B cell (primary cell): ENCODE results near the gene PPAN. TPM values are rescaled to one million over a fixed set of nuclear protein-coding genes. Genes with fewer than 3 reads are reported as not detected.
A peak's percentile ranks its signal among the peaks of the same experiment; 100 is the strongest.

Source experiments
- ATAC-seq: fragments of 200-7000 bp; cut with Tn5 transposase; one replicate; pipeline ENCODE4 v1.10.0; 2021; ENCODE audit warnings: low read depth, mild to moderate bottlenecking, moderate number of reproducible peaks, moderate library complexity
- CTCF ChIA-PET: fragments of 350-600 bp; sonication (Branson Sonifier 250); formaldehyde crosslinking; loops from one replicate; lab custom pipeline; 2021; ENCODE audit warnings: antibody characterized with exemption, inconsistent platforms; lab: Charles Lee
- POLR2A ChIA-PET: fragments of 350-600 bp; sonication (Branson Sonifier 250); formaldehyde crosslinking; loops from one replicate; lab custom pipeline; 2021; ENCODE audit warnings: antibody characterized with exemption; lab: Charles Lee
- DNase-seq: peaks from one replicate; pipeline ENCODE4 v3.0.0; 2013
- H2AFZ ChIP-seq: 2 replicates; pipeline ENCODE4 v1.6.1; 2012; ENCODE audit warnings: mild to moderate bottlenecking, low read depth, low read length; ENCODE audit not compliant: insufficient read depth, poor library complexity, severe bottlenecking
- H3K27ac ChIP-seq, 2 donors: 1 replicate in 1 of 2; 2 replicates in 1 of 2; pipeline ENCODE4 v1.5.1; 2012 to 2013; ENCODE audit warnings: low read length in 2 of 2, mild to moderate bottlenecking in 2 of 2, moderate library complexity in 1 of 2
- H3K27me3 ChIP-seq, 4 experiments: fragments of 200-600 bp in 1 of 4; sonication (generic) in 1 of 4; replicated peaks in 1 of 4; 1 replicate in 2 of 4; 2 replicates in 2 of 4; pipeline versions ENCODE4 v1.6.1 to v1.7.0; 2013 to 2016; ENCODE audit warnings: low read length in 3 of 4, mild to moderate bottlenecking in 2 of 4, mixed read lengths in 1 of 4, moderate library complexity in 1 of 4; ENCODE audit not compliant: insufficient read depth in 4 of 4, control insufficient read depth in 3 of 4; ENCODE audit errors: control extremely low read depth in 1 of 4
- H3K36me3 ChIP-seq, 2 experiments: replicated peaks in 1 of 2; 1 replicate in 1 of 2; 2 replicates in 1 of 2; pipeline versions ENCODE4 v1.6.1 to v1.7.1; 2013; ENCODE audit warnings: low read length in 1 of 2; ENCODE audit not compliant: insufficient read depth in 2 of 2, control insufficient read depth in 1 of 2; ENCODE audit errors: control extremely low read depth in 1 of 2, extremely low read depth in 1 of 2
- H3K4me1 ChIP-seq, 2 donors: fragments of 200-600 bp in 1 of 2; sonication (generic) in 1 of 2; 1 replicate in 1 of 2; 2 replicates in 1 of 2; pipeline versions ENCODE4 v1.5.1 to v1.6.1; 2013 to 2017; ENCODE audit warnings: low read length in 2 of 2; ENCODE audit not compliant: control insufficient read depth in 2 of 2, insufficient read depth in 2 of 2
- H3K4me2 ChIP-seq: replicated peaks from 2 replicates; pipeline ENCODE3; 2012; ENCODE audit warnings: mild to moderate bottlenecking, low read depth, low read length; ENCODE audit not compliant: poor library complexity, severe bottlenecking
- H3K4me3 ChIP-seq, 5 experiments: fragments of 200-600 bp in 1 of 5; sonication (generic) in 1 of 5; 1 replicate in 3 of 5; 2 replicates in 2 of 5; pipeline versions ENCODE4 v1.5.1 to v1.7.0; 2011 to 2016; ENCODE audit warnings: low read length in 4 of 5, mild to moderate bottlenecking in 4 of 5, low read depth in 2 of 5, control low read depth in 1 of 5, moderate library complexity in 1 of 5; ENCODE audit not compliant: insufficient read depth in 1 of 5; ENCODE audit errors: control extremely low read depth in 1 of 5, extremely low read depth in 1 of 5
- H3K79me2 ChIP-seq: fragments of 200-600 bp; sonication (generic); one replicate; pipeline ENCODE4 v1.6.0; 2016; ENCODE audit warnings: low read length; ENCODE audit not compliant: control insufficient read depth, insufficient read depth
- H3K9ac ChIP-seq: fragments of 200-600 bp; sonication (generic); 2 replicates; pipeline ENCODE4 v1.6.1; 2017; ENCODE audit warnings: mild to moderate bottlenecking, low read length, moderate library complexity
- H3K9me3 ChIP-seq, 3 donors: one replicate each; pipeline versions ENCODE4 v1.6.1 to v1.7.1; 2013; ENCODE audit warnings: low read length in 2 of 3; ENCODE audit not compliant: control insufficient read depth in 2 of 3, insufficient read depth in 1 of 3; ENCODE audit errors: control extremely low read depth in 1 of 3
- H4K20me1 ChIP-seq: 2 replicates; pipeline ENCODE4 v1.6.0; 2012; ENCODE audit warnings: mild to moderate bottlenecking, low read length; ENCODE audit not compliant: insufficient read depth, control insufficient read depth, poor library complexity, severe bottlenecking
- H3K27ac Mint-ChIP-seq: one replicate; pipeline ENCODE4 v1.8.0; 2021; ENCODE audit warnings: mixed read lengths
- H3K27me3 Mint-ChIP-seq: one replicate; pipeline ENCODE4 v1.8.0; 2021; ENCODE audit warnings: mixed read lengths
- H3K4me1 Mint-ChIP-seq: one replicate; pipeline ENCODE4 v1.8.0; 2021; ENCODE audit warnings: mixed read lengths
- H3K4me3 Mint-ChIP-seq: one replicate; pipeline ENCODE4 v1.8.0; 2021; ENCODE audit warnings: mixed read lengths
- H3K9me3 Mint-ChIP-seq: one replicate; pipeline ENCODE4 v1.8.0; 2022; ENCODE audit warnings: mixed read lengths; ENCODE audit not compliant: insufficient read depth
- CTCF ChIP-seq: fragments of 200-600 bp; IDR thresholded peaks from one replicate; pipeline ENCODE4 v1.8.0; 2022; ENCODE audit warnings: antibody characterized with exemption, mild to moderate bottlenecking
- EZH2 ChIP-seq: IDR thresholded peaks from 2 replicates; pipeline ENCODE4 v1.6.1; 2012; ENCODE audit warnings: borderline replicate concordance, low read depth, mild to moderate bottlenecking, moderate library complexity, low read length; ENCODE audit not compliant: insufficient read depth, poor library complexity, severe bottlenecking
- WGBS: methylation state at CpG from one replicate; pipeline ENCODE4 v1.1.5; 2013; ENCODE audit warnings: missing lambda C conversion rate; ENCODE audit not compliant: insufficient coverage; 5-methylcytosine and 5-hydroxymethylcytosine counted together
- intact Hi-C: fragments of 100-400 bp; cut with micrococcal nuclease; formaldehyde crosslinking; loops from one replicate; pipeline ENCODE4 v1.10.0; 2022
- polyA plus RNA-seq: library from polyadenylated mRNA; depleted of rRNA; stranded (reverse); fragments of >200 nt; gene quantifications from 2 replicates; pipeline ENCODE4 v1.2.3, GENCODE V29; 2012
- total RNA-seq, 2 donors: library from RNA; stranded (reverse); fragments of 120-200 nt in 1 of 2; gene quantifications; 1 replicate in 1 of 2; 2 replicates in 1 of 2; pipeline versions ENCODE4 v1.2.3 to v1.2.4, GENCODE V29; 2013 to 2022

Gene PPAN
- total and polyA plus RNA-seq, 2 donors (not counting 1 experiment from before 2014, with no cell fraction given), result 42.2 to 88.0 TPM

- no peak overlapping the region for H2AFZ ChIP-seq
- peaks cover 16 to 34% of the 10 kb centered on the region in 2 donors for H3K4me1 ChIP-seq
- Mint-ChIP-seq H3K9me3 (no peaks in the 10 kb centered on the region), H3K4me3 (no peak overlapping the region), H3K27me3 (no peaks in the 10 kb centered on the region), H3K27ac (no peak overlapping the region), H3K4me1 (peaks cover 26% of the 10 kb centered on the region)
- peak overlapping the region; percentile 37 to 64 for H3K27ac ChIP-seq
- DNase-seq (no peak), ATAC-seq (no peak)
- no peaks in the 10 kb centered on the region for H3K27me3 ChIP-seq
- no peak for TF ChIP-seq CTCF
- no peak for TF ChIP-seq EZH2
- CTCF ChIA-PET, result no interaction called here
- POLR2A ChIA-PET, result interaction anchor here (0.6 kb wide), 1 partner anchor 9 kb away, joined by 5 read pairs; no protein-coding TSS in a partner anchor
- H3K4me3 ChIP-seq, result no peak overlapping the region
- no peak overlapping the region for H3K9ac ChIP-seq
- no peaks in the 10 kb centered on the region for H4K20me1 ChIP-seq
- peak overlapping the region; percentile 34 for H3K4me2 ChIP-seq
- no peaks in the 10 kb centered on the region for H3K79me2 ChIP-seq
- intact Hi-C loops, result no loop called here
- H3K36me3 ChIP-seq, result peaks cover 0 to 14% of the 10 kb centered on the region in 2 experiments
- H3K9me3 ChIP-seq, result peaks cover 0 to 4% (median 4%) of the 10 kb centered on the region in 3 donors
- WGBS, result 97% methylated on average over 7 of the region's 9 CpGs
These were observed 13.4 kb upstream of the PPAN start for GRCh38 chr19:10092648-10093294.
